ENCODE results near the gene SUB1.

SUB1 gene

DNA sequence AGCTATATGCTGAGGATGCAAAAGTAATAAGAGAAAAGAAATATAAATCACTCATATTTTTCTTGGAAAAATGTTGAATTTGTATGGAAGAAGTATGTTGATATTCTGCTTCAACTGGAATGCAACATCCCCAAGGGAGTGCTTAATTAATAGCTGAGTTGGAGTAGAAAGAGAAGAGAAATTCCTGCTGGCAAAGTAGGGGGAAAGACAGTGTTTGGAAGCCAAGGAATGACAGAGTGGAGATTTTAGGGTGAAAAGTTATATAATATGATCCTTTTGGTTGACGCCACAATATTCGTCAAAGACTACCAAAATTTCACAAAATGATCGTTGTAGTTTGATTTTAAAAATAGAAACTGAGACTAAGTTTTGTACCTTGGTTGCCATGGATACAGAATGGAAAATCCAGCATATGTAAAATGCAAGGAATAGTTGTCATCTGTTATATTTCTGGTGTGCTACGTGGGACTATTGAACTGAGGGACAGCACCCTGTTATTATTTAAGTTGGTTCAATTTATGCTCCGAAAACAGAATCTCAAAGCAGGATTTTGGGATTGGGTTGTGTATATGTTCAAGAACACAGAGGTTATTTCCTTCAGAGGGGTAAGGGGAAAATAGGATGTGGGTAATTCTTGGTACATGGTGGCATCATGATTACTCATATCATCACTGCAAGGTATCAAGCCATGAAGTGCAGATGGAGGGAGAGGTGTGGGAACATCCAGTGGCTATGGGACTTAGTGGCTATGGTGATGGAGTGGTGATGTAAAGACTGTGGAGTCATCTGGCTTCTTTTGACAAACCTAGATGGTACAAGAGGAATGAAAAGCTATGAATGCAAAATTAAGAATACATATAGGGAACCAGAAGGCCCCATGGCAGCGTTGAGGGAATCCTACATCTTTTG is 61.0 kb downstream of the SUB1 start:
- DNase-seq = no peak

DNA sequence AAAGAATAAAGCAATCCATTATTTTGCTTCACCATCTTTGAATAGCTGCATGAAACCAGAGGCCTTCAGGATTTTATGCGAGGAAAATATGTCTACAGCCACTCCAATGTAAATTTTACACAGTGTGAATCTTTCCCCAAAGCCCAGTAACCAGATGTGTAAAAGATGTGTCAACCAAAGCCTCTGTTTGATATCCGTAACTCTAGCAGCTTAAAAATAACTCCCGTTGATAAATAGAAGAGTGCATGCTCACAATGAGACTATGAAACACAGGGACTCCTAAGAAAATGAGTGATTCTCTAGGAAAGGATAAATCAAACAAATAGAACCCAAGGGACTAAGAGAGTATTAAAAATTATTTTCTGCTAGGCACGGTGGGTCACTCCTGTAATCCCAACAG is 65.7 kb downstream of the SUB1 start:
- no peak for DNase-seq

DNA sequence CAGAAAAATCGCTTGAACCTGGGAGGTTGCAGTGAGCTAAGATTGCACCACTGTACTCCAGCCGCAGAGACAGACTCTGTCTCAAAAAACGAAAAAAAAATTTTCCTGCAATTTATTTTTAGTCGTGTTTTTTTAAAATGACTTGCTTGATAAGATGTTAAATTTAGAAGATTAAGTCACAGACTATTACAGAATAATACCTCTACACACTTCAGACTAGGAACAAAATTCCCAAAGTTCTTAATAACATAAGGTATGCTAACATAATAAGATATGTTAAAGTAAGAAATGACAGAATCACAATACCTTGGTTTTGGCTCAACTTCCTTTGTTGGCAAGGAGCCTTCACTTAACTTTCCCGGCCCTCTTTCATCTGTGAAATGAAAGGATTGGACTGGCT is 66.3 kb downstream of the SUB1 start:
- no peak for DNase-seq

Measured in activated gamma-delta T cell (primary cell).